Lower leg skin (tissue), 4 donors: Measurements from ENCODE around the gene CYSTM1. TPM values are rescaled to one million over a fixed set of nuclear protein-coding genes. Genes with fewer than 3 reads are reported as not detected.

Experiments used
- DNase-seq, 2 donors: peaks; one replicate each; pipeline ENCODE4 v3.0.0-alpha.2; 2019; ENCODE audit warnings: low spot score in 2 of 2
- H3K4me3 ChIP-seq: fragments of 200-600 bp; sonication (generic); 2 replicates; pipeline ENCODE4 v1.5.1; 2017; ENCODE audit warnings: mild to moderate bottlenecking, low read depth; ENCODE audit not compliant: poor library complexity, severe bottlenecking
- POLR2A ChIP-seq, 2 donors: fragments of 450-650 bp; IDR thresholded peaks; one replicate each; pipeline ENCODE4 v1.6.1; 2016 to 2017; ENCODE audit warnings: antibody characterized with exemption in 2 of 2, mild to moderate bottlenecking in 1 of 2, moderate library complexity in 1 of 2
- WGBS, 2 donors: methylation state at CpG; one replicate each; pipeline ENCODE4 v1.1.5; 2018; 5-methylcytosine and 5-hydroxymethylcytosine counted together
- intact Hi-C: fragments of 100-400 bp; cut with DNase I; formaldehyde crosslinking; loops from one replicate; pipeline ENCODE4 v1.15.0; 2023; ENCODE audit warnings: low total_unique reads
- total RNA-seq, 4 donors: library from RNA; depleted of rRNA; stranded (reverse); fragments of >200 nt; gene quantifications; one replicate each; pipeline ENCODE4 v1.1.0, GENCODE V29; 2016
- TF ChIP-seq, protein P1 (sequence below), 3 donors: fragments of 450-650 bp; IDR thresholded peaks; one replicate each; pipeline ENCODE4 v1.5.1; 2016; ENCODE audit warnings: antibody characterized with exemption in 3 of 3, mild to moderate bottlenecking in 3 of 3, moderate library complexity in 2 of 3

The CYSTM1 gene
- total RNA-seq, 4 donors from 2014 or later, result 12.9 to 53.6 (median 33.0) TPM

- WGBS, 2 donors, result 84 to 96% methylated on average over 2 of the region's 2 CpGs
- TF ChIP-seq POLR2A (IDR thresholded peaks at IDR 0.05), result no peak
- TF ChIP-seq, protein P1, sequence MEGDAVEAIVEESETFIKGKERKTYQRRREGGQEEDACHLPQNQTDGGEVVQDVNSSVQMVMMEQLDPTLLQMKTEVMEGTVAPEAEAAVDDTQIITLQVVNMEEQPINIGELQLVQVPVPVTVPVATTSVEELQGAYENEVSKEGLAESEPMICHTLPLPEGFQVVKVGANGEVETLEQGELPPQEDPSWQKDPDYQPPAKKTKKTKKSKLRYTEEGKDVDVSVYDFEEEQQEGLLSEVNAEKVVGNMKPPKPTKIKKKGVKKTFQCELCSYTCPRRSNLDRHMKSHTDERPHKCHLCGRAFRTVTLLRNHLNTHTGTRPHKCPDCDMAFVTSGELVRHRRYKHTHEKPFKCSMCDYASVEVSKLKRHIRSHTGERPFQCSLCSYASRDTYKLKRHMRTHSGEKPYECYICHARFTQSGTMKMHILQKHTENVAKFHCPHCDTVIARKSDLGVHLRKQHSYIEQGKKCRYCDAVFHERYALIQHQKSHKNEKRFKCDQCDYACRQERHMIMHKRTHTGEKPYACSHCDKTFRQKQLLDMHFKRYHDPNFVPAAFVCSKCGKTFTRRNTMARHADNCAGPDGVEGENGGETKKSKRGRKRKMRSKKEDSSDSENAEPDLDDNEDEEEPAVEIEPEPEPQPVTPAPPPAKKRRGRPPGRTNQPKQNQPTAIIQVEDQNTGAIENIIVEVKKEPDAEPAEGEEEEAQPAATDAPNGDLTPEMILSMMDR (IDR thresholded peaks at IDR 0.05), result no peak
- no peak overlapping the region for H3K4me3 ChIP-seq
- DNase-seq, result no peak
- intact Hi-C loops, result no loop called here
Measured at GRCh38 chr5:140227046-140227445, 52.1 kb downstream of the CYSTM1 start.

DNA sequence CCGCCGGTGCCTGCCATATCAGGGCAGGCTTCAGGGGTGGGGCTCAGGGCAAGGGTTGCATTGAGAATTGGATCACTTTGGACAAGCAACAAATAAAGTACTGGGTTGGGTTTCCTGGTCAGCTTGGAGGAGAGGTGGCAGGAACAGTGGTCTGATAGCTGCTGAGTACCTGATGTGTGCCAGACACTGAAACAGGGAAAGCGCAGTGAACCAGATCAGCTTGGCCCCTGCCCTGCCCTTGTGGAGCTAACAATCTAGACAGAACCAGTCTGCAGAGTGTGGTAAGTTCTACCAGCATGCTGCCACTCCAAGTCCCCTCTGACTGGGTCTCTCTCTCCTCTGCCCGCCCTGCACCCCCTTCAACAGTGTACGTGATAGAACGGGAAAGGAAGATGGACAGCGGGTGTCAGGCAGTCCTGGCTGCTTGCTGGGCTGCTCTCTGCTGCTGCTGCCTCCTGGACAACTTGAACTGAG is 53.4 kb downstream of the CYSTM1 start:
- no peak overlapping the region for H3K4me3 ChIP-seq
- intact Hi-C loops, result no loop called here
- TF ChIP-seq POLR2A (IDR thresholded peaks at IDR 0.05), result no peak
- TF ChIP-seq, protein P1 (IDR thresholded peaks at IDR 0.05), result no peak
- DNase-seq, result no peak
- 88 to 91% methylated on average over 7 of the region's 7 CpGs for WGBS, 2 donors

DNA sequence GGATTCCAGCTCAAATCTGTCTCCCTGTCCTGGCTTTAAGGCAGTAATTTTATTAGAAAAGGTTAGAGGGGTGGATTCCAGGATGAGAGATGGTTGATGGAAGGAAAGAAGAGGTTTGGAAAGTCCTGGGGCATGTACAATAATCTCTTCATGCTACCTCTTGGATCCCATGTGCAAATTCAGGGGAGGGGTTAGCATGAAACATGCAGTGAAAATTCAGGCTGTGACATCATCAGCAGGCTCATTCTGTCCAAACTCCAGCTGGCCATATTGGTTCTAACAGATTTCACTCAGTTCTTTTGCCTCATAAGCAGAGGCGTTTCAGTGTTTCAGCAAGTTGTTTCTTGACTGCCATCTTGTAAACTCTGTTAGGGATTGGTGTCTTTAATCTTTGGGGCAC is 55.4 kb downstream of the CYSTM1 start:
- DNase-seq, result no peak
- WGBS, 2 donors, result 88 to 93% methylated on average over 1 of the region's 1 CpG
- intact Hi-C loops, result no loop called here
- no peak overlapping the region for H3K4me3 ChIP-seq
- TF ChIP-seq POLR2A (IDR thresholded peaks at IDR 0.05), result no peak
- TF ChIP-seq, protein P1 (IDR thresholded peaks at IDR 0.05), result no peak

DNA sequence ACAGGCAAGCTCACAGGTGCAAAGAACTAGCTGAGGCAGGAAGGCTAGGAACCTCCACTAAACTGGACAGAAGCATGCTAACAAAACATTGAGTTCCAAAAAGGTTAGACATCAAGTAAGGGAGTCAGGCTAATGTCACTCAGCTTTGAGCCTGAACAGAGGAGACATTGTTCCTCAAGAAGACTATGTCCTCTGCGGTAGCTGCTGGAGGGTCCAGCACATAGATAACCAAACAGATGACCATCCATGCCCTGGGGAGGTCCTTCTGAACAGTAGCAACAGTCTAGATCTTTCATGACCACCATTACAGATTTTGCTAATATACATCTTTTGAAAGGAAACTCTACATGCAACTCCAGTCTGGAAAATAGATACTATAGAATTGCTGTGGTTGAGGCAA is 57.7 kb downstream of the CYSTM1 start:
- intact Hi-C loops, result no loop called here
- DNase-seq, result no peak
- 85 to 90% methylated on average over 1 of the region's 1 CpG for WGBS, 2 donors
- TF ChIP-seq, protein P1 (IDR thresholded peaks at IDR 0.05), result no peak
- TF ChIP-seq POLR2A (IDR thresholded peaks at IDR 0.05), result no peak
- no peak overlapping the region for H3K4me3 ChIP-seq

GRCh38 chr5:140234377-140234989 is 59.5 kb downstream of the CYSTM1 start:
- intact Hi-C loops, result no loop called here
- no peak for TF ChIP-seq POLR2A (IDR thresholded peaks at IDR 0.05)
- TF ChIP-seq, protein P1 (IDR thresholded peaks at IDR 0.05), result no peak
- DNase-seq, result no peak
- 94 to 95% methylated on average over 4 of the region's 4 CpGs for WGBS, 2 donors
- no peak overlapping the region for H3K4me3 ChIP-seq
